ENCODE results near the gene SMIM29.

Gene SMIM29

GRCh38 chr6:34248727-34249468 is at the start of gene SMIM29:
SMIM29 (minus strand) TSS chr6:34249006; CDS start chr6:34247791, 1,215 bp downstream.
- H3K27ac Mint-ChIP-seq: peak within 1 kb of the TSS; percentile 85
- H3K4me1 Mint-ChIP-seq: peaks cover 26% of the 10 kb centered on the region
- H3K9me3 Mint-ChIP-seq: peaks cover 8% of the 10 kb centered on the region
- DNase-seq: peak; percentile 98
- H3K27me3 Mint-ChIP-seq (ENCODE audit: low read depth, poor library complexity): peaks cover 4% of the 10 kb centered on the region
- TF ChIP-seq CTCF (IDR thresholded peaks at IDR 0.05): peak; percentile 89
- H3K4me3 Mint-ChIP-seq: peak within 1 kb of the TSS; percentile 88
- peaks cover 5% of the 10 kb centered on the region for H3K36me3 Mint-ChIP-seq (ENCODE audit: low read depth)

GRCh38 chr6:34295721-34296120 is 46.9 kb upstream of the SMIM29 start:
- Mint-ChIP-seq H3K36me3 (ENCODE audit: low read depth) (peaks cover 36% of the 10 kb centered on the region), H3K27me3 (ENCODE audit: low read depth, poor library complexity) (no peaks in the 10 kb centered on the region), H3K27ac (peak overlapping the region; percentile 79), H3K4me3 (no peak overlapping the region), H3K4me1 (no peaks in the 10 kb centered on the region), H3K9me3 (no peaks in the 10 kb centered on the region)
- no peak for TF ChIP-seq CTCF (IDR thresholded peaks at IDR 0.05)
- no peak for DNase-seq

GRCh38 chr6:34292954-34293353 is 44.1 kb upstream of the SMIM29 start:
- no peak for TF ChIP-seq CTCF (IDR thresholded peaks at IDR 0.05)
- Mint-ChIP-seq H3K4me1 (peaks cover 17% of the 10 kb centered on the region), H3K27me3 (ENCODE audit: low read depth, poor library complexity) (no peaks in the 10 kb centered on the region), H3K4me3 (no peak overlapping the region), H3K36me3 (ENCODE audit: low read depth) (peaks cover 49% of the 10 kb centered on the region), H3K27ac (no peak overlapping the region), H3K9me3 (no peaks in the 10 kb centered on the region)
- no peak for DNase-seq

GRCh38 chr6:34289137-34289536 is 40.3 kb upstream of the SMIM29 start:
- no peak for DNase-seq
- Mint-ChIP-seq H3K27me3 (ENCODE audit: low read depth, poor library complexity) (peaks cover 3% of the 10 kb centered on the region), H3K27ac (peak overlapping the region; percentile 48), H3K4me3 (no peak overlapping the region), H3K36me3 (ENCODE audit: low read depth) (peaks cover 74% of the 10 kb centered on the region), H3K9me3 (peaks cover 10% of the 10 kb centered on the region), H3K4me1 (peaks cover 31% of the 10 kb centered on the region)
- TF ChIP-seq CTCF (IDR thresholded peaks at IDR 0.05): no peak

GRCh38 chr6:34288581-34288980 is 39.8 kb upstream of the SMIM29 start:
- Mint-ChIP-seq H3K4me1 (peaks cover 31% of the 10 kb centered on the region), H3K27me3 (ENCODE audit: low read depth, poor library complexity) (peaks cover 3% of the 10 kb centered on the region), H3K36me3 (ENCODE audit: low read depth) (peaks cover 75% of the 10 kb centered on the region), H3K27ac (peak overlapping the region; percentile 82), H3K9me3 (peaks cover 10% of the 10 kb centered on the region), H3K4me3 (no peak overlapping the region)
- DNase-seq: no peak
- no peak for TF ChIP-seq CTCF (IDR thresholded peaks at IDR 0.05)

All from nephron progenitor cell (in vitro differentiated cells).